Keratinocyte (primary cell): Measurements from ENCODE around the gene SPATA31C1.

ENCODE experiments used
- EZH2 ChIP-seq: IDR thresholded peaks from one replicate; pipeline ENCODE4 v1.6.1; 2012; ENCODE audit warnings: inconsistent platforms, mild to moderate bottlenecking, low read length, moderate library complexity
- TF ChIP-seq, protein P1 (sequence below), 3 experiments: IDR thresholded peaks in 1 of 3; conservative IDR thresholded peaks in 1 of 3; optimal IDR thresholded peaks in 1 of 3; 2 replicates in 2 of 3; 3 replicates in 1 of 3; pipeline versions ENCODE3 to v1.5.1; 2011; ENCODE audit warnings: low read length in 3 of 3, mild to moderate bottlenecking in 3 of 3, moderate library complexity in 2 of 3, control low read depth in 1 of 3, inconsistent platforms in 1 of 3; ENCODE audit not compliant: insufficient read depth in 2 of 3; ENCODE audit errors: extremely low read depth in 1 of 3

DNA sequence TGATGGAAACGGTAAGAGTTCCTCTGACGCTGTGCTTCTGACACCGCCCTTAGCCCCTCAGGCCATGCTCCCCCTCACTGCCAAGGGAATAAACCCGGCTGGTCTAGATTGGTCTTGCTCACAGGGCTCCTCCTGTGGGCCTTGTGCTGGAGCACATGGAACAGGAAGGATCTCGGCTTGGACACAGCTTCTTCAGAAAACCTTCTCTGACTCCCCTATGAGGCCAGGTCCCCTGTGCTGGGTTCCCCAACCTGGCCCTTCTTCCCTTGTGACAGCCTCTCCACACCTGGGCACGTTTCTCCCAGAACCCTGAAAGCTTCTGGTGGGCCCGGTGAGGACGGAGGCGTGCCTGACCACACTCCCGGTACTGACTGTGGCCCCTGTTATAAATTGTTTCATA, 26.9 kb upstream of the SPATA31C1 start:
- TF ChIP-seq, protein P1, sequence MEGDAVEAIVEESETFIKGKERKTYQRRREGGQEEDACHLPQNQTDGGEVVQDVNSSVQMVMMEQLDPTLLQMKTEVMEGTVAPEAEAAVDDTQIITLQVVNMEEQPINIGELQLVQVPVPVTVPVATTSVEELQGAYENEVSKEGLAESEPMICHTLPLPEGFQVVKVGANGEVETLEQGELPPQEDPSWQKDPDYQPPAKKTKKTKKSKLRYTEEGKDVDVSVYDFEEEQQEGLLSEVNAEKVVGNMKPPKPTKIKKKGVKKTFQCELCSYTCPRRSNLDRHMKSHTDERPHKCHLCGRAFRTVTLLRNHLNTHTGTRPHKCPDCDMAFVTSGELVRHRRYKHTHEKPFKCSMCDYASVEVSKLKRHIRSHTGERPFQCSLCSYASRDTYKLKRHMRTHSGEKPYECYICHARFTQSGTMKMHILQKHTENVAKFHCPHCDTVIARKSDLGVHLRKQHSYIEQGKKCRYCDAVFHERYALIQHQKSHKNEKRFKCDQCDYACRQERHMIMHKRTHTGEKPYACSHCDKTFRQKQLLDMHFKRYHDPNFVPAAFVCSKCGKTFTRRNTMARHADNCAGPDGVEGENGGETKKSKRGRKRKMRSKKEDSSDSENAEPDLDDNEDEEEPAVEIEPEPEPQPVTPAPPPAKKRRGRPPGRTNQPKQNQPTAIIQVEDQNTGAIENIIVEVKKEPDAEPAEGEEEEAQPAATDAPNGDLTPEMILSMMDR (optimal IDR thresholded peaks at IDR 0.05 in 1 of 3, IDR thresholded peaks at IDR 0.05 in 1 of 3, conservative IDR thresholded peaks at IDR 0.05 in 1 of 3; ENCODE audit: extremely low read depth in 1 of 3, insufficient read depth in 2 of 3, low read length in 3 of 3) = no peak
- TF ChIP-seq EZH2 = no peak
